Measurements from ENCODE around the gene SMCP. TPM values are rescaled to one million over a fixed set of nuclear protein-coding genes. Genes with fewer than 3 reads are reported as not detected.

The SMCP gene
- total RNA-seq, 1 donor from 2014 or later: not detected

DNA sequence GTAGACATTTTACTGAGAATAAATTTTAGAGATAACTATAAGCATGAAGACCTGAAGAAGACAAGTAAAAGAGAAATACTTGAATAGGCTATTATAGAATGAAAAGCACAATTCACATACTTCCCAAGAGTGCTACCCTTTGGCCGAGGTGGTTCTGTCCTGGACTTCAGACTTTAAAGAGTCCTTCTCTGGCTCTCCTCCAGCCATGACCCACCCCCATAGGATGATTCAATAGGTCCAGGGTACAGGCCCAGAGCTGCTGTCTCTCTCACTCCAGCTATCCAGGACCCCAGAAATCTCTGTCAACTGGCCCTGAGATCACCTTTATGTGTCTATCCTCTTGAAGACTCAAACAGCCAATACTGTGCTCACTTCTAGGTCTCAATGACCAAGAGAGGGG is 1.3 kb upstream of the SMCP start:
- no peak for DNase-seq (ENCODE audit: extremely low spot score in 2 of 2)
- no peak overlapping the region for H3K27ac ChIP-seq
- H3K27me3 ChIP-seq: no peaks in the 10 kb centered on the region
- H3K4me3 ChIP-seq: no peak overlapping the region
- H3K9me3 ChIP-seq: no peaks in the 10 kb centered on the region
- intact Hi-C loops (cut with DNase I): no loop called here
- TF ChIP-seq POLR2A (IDR thresholded peaks at IDR 0.05) (no peak), POLR2AphosphoS5 (IDR thresholded peaks at IDR 0.05; ENCODE audit: insufficient read depth in 1 of 2, low read depth in 1 of 2) (no peak)
- TF ChIP-seq, protein P1, sequence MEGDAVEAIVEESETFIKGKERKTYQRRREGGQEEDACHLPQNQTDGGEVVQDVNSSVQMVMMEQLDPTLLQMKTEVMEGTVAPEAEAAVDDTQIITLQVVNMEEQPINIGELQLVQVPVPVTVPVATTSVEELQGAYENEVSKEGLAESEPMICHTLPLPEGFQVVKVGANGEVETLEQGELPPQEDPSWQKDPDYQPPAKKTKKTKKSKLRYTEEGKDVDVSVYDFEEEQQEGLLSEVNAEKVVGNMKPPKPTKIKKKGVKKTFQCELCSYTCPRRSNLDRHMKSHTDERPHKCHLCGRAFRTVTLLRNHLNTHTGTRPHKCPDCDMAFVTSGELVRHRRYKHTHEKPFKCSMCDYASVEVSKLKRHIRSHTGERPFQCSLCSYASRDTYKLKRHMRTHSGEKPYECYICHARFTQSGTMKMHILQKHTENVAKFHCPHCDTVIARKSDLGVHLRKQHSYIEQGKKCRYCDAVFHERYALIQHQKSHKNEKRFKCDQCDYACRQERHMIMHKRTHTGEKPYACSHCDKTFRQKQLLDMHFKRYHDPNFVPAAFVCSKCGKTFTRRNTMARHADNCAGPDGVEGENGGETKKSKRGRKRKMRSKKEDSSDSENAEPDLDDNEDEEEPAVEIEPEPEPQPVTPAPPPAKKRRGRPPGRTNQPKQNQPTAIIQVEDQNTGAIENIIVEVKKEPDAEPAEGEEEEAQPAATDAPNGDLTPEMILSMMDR (IDR thresholded peaks at IDR 0.05): no peak
- no peaks in the 10 kb centered on the region for H3K36me3 ChIP-seq
- H3K4me1 ChIP-seq: no peaks in the 10 kb centered on the region

DNA sequence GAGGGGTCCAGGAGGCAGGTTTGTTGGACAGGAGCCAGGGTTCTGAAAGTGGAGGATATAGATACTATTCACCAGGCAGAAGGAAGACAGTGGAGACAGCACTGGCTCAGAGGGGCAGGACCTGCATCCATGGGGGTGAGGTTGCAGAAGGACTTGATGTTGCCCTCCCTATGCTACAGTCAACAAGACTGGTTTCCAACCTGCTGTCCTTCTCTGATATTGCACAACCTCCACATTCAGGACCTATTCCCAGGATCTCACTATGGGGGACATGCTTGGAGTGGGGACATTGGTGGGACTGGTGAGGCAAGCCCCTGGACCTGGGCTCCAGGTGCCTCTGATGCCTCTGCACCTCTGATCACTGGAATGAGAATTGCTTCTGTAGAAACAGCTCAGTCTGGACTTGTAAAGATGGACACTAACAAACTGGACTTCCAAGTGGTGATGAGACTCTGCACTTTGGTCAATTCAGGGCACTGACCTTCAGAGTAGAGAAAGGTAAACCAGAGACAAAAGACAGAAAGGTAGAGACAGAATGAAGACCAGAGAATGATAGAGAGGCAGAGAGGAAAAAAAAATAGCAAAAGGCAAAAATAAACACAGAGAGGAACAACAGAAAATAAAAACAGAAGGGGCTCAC is 1.6 kb downstream of the SMCP start:
- DNase-seq (ENCODE audit: extremely low spot score in 2 of 2): no peak
- intact Hi-C loops (cut with DNase I): no loop called here

DNA sequence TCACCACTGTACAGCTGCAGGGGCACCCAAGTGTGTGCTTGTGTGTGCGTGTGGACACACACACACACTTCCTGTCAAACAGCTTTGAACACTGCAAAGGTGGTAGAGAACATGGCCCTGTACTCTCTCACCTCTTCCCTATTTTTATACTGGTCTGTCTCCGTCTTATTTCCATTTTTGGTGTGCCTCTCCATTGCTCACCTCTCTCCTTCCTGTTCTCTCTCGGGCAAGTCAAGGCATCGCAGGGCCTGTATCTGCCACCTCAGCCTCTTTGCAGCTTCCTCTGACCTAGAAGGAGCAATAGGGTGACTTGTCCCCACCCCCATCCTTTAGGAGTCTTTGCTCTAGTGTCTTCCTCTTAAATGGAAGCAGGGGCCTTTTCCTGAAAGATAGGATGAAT is 2.2 kb downstream of the SMCP start:
- H3K4me1 ChIP-seq: peaks cover 13% of the 10 kb centered on the region
- no peak overlapping the region for H3K27ac ChIP-seq
- no peaks in the 10 kb centered on the region for H3K9me3 ChIP-seq
- H3K4me3 ChIP-seq: no peak overlapping the region
- TF ChIP-seq POLR2A (IDR thresholded peaks at IDR 0.05) (no peak), POLR2AphosphoS5 (IDR thresholded peaks at IDR 0.05; ENCODE audit: insufficient read depth in 1 of 2, low read depth in 1 of 2) (no peak)
- TF ChIP-seq, protein P1 (IDR thresholded peaks at IDR 0.05): no peak
- no peaks in the 10 kb centered on the region for H3K27me3 ChIP-seq
- intact Hi-C loops (cut with DNase I): no loop called here
- DNase-seq (ENCODE audit: extremely low spot score in 2 of 2): no peak
- H3K36me3 ChIP-seq: no peaks in the 10 kb centered on the region

More for the DNA sequence above, 1.6 kb downstream of the SMCP start:
- Histone ChIP-seq H3K9me3 (no peaks in the 10 kb centered on the region), H3K4me3 (no peak overlapping the region), H3K36me3 (no peaks in the 10 kb centered on the region), H3K27me3 (no peaks in the 10 kb centered on the region), H3K4me1 (peaks cover 6% of the 10 kb centered on the region), H3K27ac (no peak overlapping the region)
- no peak for TF ChIP-seq POLR2A (IDR thresholded peaks at IDR 0.05)
- TF ChIP-seq, protein P1 (IDR thresholded peaks at IDR 0.05): no peak
- no peak for TF ChIP-seq POLR2AphosphoS5 (IDR thresholded peaks at IDR 0.05; ENCODE audit: insufficient read depth in 1 of 2, low read depth in 1 of 2)

DNA sequence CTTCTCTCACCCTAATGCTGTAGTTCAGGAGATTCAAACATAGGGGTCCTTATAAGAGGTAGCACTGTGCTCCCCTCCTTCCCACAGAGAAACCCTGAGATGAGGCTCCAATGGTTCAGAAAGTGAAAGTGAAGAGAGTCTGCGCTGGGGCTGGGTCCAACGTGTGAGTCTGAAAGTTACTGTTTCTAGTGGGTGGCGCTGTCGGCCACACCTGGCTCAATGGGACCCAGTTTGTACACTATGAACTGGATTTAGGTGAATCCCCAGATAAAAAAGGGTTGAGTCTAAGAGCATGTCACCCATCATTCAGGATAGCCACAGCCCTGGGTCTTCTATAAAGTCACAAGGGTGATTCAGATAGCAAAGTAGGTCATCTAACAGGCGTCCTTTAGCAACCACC is 2.8 kb downstream of the SMCP start:
- Histone ChIP-seq H3K9me3 (no peaks in the 10 kb centered on the region), H3K36me3 (no peaks in the 10 kb centered on the region), H3K4me3 (no peak overlapping the region), H3K27me3 (no peaks in the 10 kb centered on the region), H3K27ac (no peak overlapping the region), H3K4me1 (peaks cover 19% of the 10 kb centered on the region)
- no peak for DNase-seq (ENCODE audit: extremely low spot score in 2 of 2)
- intact Hi-C loops (cut with DNase I): no loop called here
- TF ChIP-seq POLR2AphosphoS5 (IDR thresholded peaks at IDR 0.05; ENCODE audit: insufficient read depth in 1 of 2, low read depth in 1 of 2) (no peak), POLR2A (IDR thresholded peaks at IDR 0.05) (no peak)
- TF ChIP-seq, protein P1 (IDR thresholded peaks at IDR 0.05): no peak

DNA sequence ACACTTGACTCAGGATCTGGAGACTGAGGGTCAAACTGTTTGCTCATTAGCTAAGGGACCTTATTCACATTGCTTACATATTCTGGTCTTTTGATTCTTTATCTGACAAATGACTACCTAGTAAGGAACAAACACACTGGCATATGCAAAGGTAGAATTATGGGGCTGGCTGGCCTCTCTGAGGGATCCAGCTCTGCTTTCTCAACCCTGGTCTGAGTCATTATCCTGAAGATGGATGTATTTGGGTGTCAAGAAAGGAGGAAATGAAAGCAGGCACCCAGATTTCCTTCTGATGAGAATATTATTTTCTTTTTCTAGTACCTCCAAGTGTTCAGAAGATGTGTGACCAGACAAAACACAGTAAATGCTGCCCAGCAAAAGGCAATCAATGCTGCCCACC is 6.0 kb downstream of the SMCP start:
- no peak for DNase-seq (ENCODE audit: extremely low spot score in 2 of 2)
- Histone ChIP-seq H3K4me1 (peaks cover 34% of the 10 kb centered on the region), H3K27ac (no peak overlapping the region), H3K9me3 (no peaks in the 10 kb centered on the region), H3K36me3 (no peaks in the 10 kb centered on the region), H3K4me3 (no peak overlapping the region), H3K27me3 (no peaks in the 10 kb centered on the region)
- TF ChIP-seq, protein P1 (IDR thresholded peaks at IDR 0.05): no peak
- TF ChIP-seq POLR2AphosphoS5 (IDR thresholded peaks at IDR 0.05; ENCODE audit: insufficient read depth in 1 of 2, low read depth in 1 of 2) (no peak), POLR2A (IDR thresholded peaks at IDR 0.05) (no peak)
- intact Hi-C loops (cut with DNase I): no loop called here
